GM19328 (cell line): ENCODE data around the gene EML4.

ENCODE experiments used
- ATAC-seq: cut with Tn5 transposase; IDR thresholded peaks from one replicate; pipeline ENCODE4 v1.9.1; 2021; ENCODE audit warnings: mild to moderate bottlenecking, moderate library complexity; ENCODE audit not compliant: unreplicated experiment

Gene EML4

GRCh38 chr2:42193722-42194187 lies 24.6 kb downstream of the EML4 start:
- ATAC-seq, result no peak

DNA sequence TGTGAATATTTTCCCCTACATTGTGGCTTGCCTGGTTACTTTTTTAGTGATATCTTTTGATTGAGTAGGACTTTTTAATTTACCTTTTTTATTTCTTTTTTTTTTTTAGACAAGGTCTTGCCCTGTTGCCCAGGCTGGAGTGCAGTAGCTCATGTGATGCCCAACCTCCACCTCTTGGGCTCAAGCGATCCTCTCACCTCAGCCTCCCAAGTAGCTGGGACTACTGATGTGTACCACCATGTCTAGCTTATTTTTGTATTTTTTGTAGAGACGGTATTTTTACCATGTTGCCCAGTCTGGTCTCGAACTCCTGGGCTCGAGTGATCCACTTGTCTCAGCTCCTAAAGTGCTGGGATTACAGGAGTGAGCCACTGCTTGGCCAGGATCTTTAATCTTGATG lies 25.3 kb downstream of the EML4 start:
- no peak for ATAC-seq

GRCh38 chr2:42195559-42195958 lies 26.4 kb downstream of the EML4 start:
- no peak for ATAC-seq

DNA sequence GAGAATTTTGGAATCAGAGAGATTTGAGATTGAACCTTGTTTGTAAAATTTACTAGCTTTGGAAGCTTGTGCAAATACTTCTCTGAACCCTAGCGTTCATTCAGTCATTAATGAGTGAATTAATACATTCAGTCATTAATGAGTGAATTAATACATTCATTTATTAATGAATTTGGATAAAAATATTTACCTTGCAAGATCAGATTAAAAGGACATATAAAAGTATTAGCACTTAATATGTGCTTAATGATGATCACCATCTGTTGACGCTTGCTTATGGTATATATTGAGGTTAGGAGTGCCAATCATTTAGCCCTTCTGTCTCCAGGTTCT lies 26.9 kb downstream of the EML4 start:
- ATAC-seq, result no peak

- no peak for ATAC-seq
These were observed 27.5 kb downstream of the EML4 start for GRCh38 chr2:42196403-42197267.

DNA sequence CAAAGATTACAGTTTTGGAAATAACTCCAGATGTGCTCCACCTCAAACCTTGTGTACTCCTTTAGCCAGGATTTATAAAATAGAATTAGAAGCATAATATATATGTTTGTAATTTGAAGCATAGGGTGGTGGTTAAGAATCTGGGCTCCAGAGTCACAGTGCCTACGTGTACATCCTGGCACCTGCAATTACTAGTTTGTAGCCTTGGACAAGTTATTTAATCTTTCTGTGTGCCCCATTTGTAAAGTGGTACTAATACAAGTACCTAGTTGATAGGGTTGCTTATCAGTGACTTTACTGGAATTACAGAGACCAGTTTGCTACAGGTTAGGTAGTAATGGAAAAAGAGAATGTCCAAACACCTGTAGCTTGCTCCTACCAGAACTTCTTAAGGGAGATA lies 28.6 kb downstream of the EML4 start:
- ATAC-seq, result no peak

DNA sequence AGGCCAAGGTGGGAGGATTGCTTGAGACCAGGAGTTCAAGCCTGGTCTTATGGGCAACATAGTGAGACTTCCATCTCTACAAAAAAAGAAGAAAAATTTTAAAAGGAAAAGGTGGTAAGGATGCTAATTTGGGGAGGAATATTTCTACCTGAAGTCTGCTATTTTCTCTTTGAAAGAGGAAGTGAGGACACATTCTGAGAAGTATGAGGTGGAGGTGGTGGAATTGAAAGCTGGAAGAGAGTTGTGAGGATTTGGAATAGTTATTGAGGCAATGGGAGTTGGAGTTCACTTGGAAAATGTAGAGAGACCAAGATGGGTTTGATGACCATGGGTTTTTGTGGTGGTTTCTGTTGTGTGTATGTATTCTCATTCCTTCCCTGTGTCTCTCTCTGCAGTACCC lies 29.3 kb downstream of the EML4 start:
- no peak for ATAC-seq

DNA sequence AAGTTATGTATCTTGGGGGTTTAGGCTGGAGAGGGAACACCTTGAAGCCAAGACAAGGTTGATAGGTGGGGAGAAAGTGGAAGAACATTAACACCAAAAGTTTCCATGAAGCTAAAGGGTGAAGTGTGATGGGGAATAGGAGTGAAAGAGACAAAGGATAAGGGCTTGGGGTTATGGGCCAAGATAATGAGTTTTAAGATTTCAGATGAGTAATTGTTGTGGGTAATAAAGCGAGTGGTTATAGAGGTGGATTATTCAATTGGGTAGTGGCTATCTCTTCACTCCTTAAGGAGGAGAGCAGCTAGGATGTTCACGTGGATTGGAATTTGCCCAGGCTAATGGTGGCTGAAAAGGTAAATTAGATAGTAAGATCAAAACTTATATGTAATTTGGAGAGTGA lies 29.8 kb downstream of the EML4 start:
- no peak for ATAC-seq

DNA sequence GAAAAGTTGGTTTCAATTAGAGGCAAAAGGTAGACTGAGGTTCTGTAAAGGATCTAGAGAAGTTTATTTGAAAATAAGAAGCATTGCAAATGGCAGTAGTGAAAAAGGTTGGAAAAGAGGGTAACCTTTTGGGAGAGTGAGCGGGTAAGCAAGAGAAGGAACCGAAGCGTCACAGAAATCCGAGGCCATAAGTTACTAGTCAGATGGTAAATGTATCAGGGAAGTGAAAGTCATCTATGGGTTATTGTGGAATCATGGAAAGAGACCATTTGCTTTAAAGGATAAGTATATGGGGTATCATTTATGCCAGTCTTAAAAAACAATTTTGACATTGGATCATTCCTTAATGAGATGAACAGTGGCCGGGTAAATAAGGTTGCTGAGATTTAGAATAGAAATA lies 30.5 kb downstream of the EML4 start:
- no peak for ATAC-seq

DNA sequence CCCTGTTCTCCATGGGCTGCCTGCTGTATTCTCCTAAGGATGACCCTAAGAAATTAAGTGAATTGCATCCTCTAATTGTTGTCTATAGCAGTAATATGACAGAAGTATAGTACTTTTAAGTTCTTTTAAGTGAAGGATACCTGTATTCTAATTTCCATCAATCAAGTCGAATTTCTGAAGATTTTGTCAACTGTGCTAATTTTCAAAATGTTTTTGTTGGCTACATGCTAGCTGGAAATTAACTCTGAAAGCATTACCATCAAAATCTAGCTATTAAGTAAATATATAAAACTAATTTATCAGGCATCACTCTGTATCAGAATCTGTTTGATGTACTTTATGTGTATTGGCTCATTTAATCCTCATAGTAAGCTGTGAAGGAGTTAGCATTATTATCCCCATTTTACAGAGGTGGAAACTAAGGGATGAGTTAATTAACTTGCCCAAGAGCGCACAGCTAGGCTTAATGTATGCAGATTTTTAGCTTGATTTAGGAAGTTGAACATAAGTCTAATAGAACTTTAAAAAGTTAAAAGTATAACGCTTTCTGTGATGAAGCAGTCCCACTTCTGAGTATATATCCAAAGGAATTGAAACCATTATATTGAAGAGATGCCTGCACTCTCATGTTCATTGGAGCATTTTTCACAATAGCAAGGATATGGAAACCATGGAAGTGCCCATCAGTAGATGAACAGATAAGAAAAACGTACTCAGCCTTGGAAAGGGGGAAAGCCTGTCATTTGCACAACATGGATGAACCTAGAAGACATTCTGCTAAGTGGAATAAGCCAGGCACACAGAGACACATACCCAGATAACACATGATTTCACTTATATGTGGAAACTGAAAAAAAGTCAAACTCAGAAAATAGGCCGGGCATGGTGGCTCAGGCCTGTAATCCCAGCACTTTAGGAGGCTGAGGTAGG lies 32.0 kb downstream of the EML4 start:
- no peak for ATAC-seq

DNA sequence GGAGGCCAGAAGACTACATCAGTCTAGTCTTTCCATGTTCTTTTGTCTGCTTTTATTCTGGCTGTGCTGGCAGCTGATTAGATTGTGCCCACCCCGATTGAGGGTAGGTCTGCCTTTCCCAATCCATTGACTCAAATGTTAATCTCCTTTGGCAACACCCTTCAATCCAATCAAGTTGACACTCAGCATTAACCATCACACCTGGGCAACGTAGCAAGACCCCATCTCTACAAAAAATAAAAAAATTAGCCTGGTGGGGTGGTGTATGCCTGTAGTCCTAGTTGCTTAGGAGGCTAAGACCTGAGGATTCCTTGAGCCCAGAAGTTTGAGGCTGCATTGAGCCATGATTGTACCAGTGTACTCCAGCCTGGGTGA lies 33.5 kb downstream of the EML4 start:
- no peak for ATAC-seq

GRCh38 chr2:42203792-42204191 lies 34.6 kb downstream of the EML4 start:
- ATAC-seq, result no peak

DNA sequence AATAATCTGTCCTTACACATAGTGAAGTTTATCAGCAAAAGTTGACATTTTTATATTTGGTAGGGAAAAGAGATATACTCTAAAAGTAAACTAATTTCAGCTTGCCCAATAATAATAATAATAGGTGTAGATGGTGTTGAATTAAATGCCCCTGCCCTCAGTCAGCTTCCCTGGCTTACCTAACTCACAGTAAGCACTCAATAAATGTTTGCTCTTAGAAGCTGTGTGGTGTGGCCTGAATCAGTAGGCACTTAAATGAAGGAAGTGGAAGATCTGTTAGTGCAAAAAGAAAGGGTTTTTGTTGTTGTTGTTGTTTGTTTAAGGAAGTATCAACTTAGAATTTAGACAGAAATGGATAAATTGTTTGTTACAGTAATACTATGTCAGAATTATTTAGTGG lies 36.2 kb downstream of the EML4 start:
- ATAC-seq, result no peak

- ATAC-seq, result no peak
These were observed 38.7 kb downstream of the EML4 start for GRCh38 chr2:42207826-42208225.

DNA sequence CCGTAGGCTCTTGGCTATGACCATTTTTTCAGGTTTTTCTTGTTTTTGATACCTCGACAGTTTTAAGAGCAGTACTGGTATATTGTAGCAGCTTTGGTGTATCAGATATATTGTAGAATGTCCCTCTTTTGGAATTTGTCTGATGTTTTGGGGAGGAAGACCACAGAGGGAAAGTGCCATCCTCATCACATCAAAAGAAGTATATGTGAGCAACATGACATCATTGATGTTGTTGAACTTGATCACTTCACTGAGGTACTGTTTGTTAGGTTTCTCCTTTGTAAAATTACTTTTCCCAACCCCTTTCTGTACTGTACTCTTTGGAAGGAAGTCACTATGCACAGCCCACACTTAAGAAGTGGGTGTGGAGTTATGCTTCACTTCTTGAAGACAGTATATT lies 41.0 kb downstream of the EML4 start:
- ATAC-seq, result no peak

DNA sequence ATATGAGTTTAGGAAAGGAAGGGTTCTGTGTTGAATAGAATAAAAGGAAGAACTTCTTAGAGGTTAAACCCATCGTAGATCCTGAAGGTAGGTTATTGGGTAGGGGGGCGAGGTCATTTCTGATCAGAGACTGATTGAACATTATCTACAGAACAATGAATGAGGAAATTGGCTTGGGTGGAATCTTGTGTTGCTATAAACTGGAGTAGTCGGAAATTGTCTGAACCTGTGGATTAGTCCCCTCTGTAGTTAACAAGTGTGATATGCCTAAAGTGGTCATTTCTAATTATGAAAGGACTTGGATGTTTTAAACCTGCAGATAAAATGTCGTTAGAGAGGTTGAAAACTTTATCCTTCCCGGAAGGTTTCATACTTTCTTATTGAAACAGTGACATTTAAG lies 42.1 kb downstream of the EML4 start:
- no peak for ATAC-seq

GRCh38 chr2:42214669-42215068 lies 45.5 kb downstream of the EML4 start:
- ATAC-seq, result no peak

GRCh38 chr2:42216694-42217093 lies 47.5 kb downstream of the EML4 start:
- no peak for ATAC-seq

GRCh38 chr2:42217307-42217706 lies 48.2 kb downstream of the EML4 start:
- no peak for ATAC-seq

DNA sequence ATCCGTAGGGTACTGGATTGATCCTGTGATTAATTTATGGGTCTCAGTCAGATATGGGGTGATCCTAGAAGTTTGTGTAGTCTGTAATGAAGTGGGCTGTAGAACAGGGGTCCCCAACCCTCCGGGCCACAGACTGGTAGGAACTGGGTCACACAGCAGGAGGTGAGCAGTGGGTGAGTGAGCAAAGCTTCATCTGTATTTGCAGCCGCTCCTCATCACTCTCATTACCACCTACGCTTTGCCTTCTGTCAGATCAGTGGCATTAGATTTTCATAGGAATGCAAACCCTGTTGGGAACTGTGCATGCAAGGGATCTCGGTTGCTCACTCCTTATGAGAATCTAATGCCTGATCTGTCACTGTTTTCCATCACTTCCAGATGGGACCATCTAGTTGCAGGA lies 48.8 kb downstream of the EML4 start:
- ATAC-seq, result no peak

- ATAC-seq, result no peak
These were observed 49.6 kb downstream of the EML4 start for GRCh38 chr2:42218712-42219111.

DNA sequence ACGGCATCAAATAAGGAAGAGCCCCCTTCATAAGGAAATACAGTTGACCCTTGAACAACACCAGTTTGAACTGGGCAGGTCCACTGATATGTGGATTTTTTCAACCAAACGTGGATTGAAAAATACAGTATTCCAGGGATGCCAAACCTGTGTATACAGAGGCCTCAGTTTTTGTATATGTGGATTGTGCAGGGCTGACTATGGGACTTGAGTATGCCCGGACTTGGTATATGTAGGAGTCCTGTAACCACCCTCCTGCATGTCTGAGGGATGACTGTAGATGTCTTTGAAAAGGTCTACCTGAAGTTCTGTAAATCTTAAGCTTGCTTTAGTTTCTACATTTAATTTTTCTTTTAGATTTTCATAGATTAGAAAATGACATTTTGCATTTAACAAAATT lies 50.0 kb downstream of the EML4 start:
- ATAC-seq, result no peak
